Measurements from ENCODE around the gene MUS81. TPM values are rescaled to one million over a fixed set of nuclear protein-coding genes. Genes with fewer than 3 reads are reported as not detected.
A peak's percentile ranks its signal among the peaks of the same experiment; 100 is the strongest.

The MUS81 gene
- total and polyA plus RNA-seq, 2 of the 13 experiments (the other 11 are each of a cell fraction or from before 2014, with no cell fraction given) = 25.6 to 30.2 TPM

- TF ChIP-seq ZNF414 (CRISPR knock-in tag; IDR thresholded peaks at IDR 0.05) (no peak), ZNF879 (CRISPR knock-in tag; IDR thresholded peaks at IDR 0.05) (no peak), NFRKB (IDR thresholded peaks at IDR 0.05) (no peak), PHF8 (CRISPR knock-in tag; IDR thresholded peaks at IDR 0.05) (peak; percentile 62), DZIP1 (CRISPR knock-in tag; IDR thresholded peaks at IDR 0.05) (no peak), HNRNPLL (IDR thresholded peaks at IDR 0.05; ENCODE audit: low read depth, low read length, poor library complexity, severe bottlenecking) (peak; percentile 28), SRF (IDR thresholded peaks at IDR 0.05; ENCODE audit: low read depth, low read length) (no peak), SMC3 (IDR thresholded peaks at IDR 0.05; ENCODE audit: low read length) (peak; percentile 55), ZNF256 (CRISPR knock-in tag; conservative IDR thresholded peaks at IDR 0.05) (no peak), ZNF720 (CRISPR knock-in tag; IDR thresholded peaks at IDR 0.05) (no peak), CREM (IDR thresholded peaks at IDR 0.05) (no peak), CREM (CRISPR knock-in tag; IDR thresholded peaks at IDR 0.05) (no peak), CBX5 (CRISPR knock-in tag; IDR thresholded peaks at IDR 0.05; ENCODE audit: borderline replicate concordance) (peak; percentile 72; the same call in 1 of the 2 replicates), ZFX (CRISPR knock-in tag; IDR thresholded peaks at IDR 0.05; ENCODE audit: low read depth) (peak; percentile 53), MEIS2 (CRISPR knock-in tag; IDR thresholded peaks at IDR 0.05) (peak; percentile 22; the same call in 1 of the 2 replicates), CBX1 (IDR thresholded peaks at IDR 0.05; ENCODE audit: low read depth) (peak; percentile 29), RFX1 (IDR thresholded peaks at IDR 0.05) (no peak), ZFP62 (CRISPR knock-in tag; IDR thresholded peaks at IDR 0.05) (no peak), TEF (CRISPR knock-in tag; IDR thresholded peaks at IDR 0.05) (no peak)
- TF ChIP-seq, protein P1, sequence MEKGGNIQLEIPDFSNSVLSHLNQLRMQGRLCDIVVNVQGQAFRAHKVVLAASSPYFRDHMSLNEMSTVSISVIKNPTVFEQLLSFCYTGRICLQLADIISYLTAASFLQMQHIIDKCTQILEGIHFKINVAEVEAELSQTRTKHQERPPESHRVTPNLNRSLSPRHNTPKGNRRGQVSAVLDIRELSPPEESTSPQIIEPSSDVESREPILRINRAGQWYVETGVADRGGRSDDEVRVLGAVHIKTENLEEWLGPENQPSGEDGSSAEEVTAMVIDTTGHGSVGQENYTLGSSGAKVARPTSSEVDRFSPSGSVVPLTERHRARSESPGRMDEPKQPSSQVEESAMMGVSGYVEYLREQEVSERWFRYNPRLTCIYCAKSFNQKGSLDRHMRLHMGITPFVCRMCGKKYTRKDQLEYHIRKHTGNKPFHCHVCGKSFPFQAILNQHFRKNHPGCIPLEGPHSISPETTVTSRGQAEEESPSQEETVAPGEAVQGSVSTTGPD (CRISPR knock-in tag; IDR thresholded peaks at IDR 0.05) = no peak
- TF ChIP-seq, protein P2, sequence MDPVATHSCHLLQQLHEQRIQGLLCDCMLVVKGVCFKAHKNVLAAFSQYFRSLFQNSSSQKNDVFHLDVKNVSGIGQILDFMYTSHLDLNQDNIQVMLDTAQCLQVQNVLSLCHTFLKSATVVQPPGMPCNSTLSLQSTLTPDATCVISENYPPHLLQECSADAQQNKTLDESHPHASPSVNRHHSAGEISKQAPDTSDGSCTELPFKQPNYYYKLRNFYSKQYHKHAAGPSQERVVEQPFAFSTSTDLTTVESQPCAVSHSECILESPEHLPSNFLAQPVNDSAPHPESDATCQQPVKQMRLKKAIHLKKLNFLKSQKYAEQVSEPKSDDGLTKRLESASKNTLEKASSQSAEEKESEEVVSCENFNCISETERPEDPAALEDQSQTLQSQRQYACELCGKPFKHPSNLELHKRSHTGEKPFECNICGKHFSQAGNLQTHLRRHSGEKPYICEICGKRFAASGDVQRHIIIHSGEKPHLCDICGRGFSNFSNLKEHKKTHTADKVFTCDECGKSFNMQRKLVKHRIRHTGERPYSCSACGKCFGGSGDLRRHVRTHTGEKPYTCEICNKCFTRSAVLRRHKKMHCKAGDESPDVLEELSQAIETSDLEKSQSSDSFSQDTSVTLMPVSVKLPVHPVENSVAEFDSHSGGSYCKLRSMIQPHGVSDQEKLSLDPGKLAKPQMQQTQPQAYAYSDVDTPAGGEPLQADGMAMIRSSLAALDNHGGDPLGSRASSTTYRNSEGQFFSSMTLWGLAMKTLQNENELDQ (CRISPR knock-in tag; IDR thresholded peaks at IDR 0.05; ENCODE audit: borderline replicate concordance) = no peak
- TF ChIP-seq, protein P3, sequence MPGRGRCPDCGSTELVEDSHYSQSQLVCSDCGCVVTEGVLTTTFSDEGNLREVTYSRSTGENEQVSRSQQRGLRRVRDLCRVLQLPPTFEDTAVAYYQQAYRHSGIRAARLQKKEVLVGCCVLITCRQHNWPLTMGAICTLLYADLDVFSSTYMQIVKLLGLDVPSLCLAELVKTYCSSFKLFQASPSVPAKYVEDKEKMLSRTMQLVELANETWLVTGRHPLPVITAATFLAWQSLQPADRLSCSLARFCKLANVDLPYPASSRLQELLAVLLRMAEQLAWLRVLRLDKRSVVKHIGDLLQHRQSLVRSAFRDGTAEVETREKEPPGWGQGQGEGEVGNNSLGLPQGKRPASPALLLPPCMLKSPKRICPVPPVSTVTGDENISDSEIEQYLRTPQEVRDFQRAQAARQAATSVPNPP (CRISPR knock-in tag; IDR thresholded peaks at IDR 0.05) = no peak
These were observed 42.2 kb upstream of the MUS81 start (continued) for GRCh38 chr11:65817835-65818680.

Measured in HepG2 (cell line).